ENCODE measurements around the gene PKNOX2. TPM values are rescaled to one million over a fixed set of nuclear protein-coding genes. Genes with fewer than 3 reads are reported as not detected.

Gene PKNOX2
- total RNA-seq, 4 donors from 2014 or later = 0.51 to 4.3 (median 2.3) TPM

DNA sequence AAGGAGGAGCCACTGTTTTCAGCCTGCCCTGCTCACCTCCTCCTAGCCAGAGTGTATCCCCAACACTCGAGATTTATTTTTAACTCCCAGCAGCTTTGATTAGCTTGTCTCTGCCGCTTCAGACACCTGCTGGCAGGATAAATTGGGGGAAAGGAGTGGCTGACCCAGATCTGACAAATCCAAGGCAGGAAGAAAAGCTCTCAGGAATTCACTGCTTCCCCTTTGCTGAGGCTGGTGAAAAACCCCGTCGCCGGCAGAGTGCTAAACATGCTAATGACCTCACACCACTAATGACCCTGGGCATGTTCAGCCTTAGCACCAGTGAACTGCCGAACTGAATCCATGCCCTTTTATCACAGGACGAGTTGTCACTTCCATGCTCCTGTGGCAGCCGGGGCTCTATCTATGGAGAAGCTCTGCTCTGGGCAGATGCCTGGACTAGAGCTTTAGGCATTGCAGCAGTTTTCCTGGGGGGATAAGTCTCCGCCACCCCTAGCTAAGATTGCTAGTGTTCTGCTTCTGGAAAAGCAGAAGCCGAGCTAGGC is 279.3 kb downstream of the PKNOX2 start:
- TF ChIP-seq CTCF (IDR thresholded peaks at IDR 0.05; ENCODE audit: low read depth) = no peak

GRCh38 chr11:125445731-125446130 is 281.2 kb downstream of the PKNOX2 start:
- TF ChIP-seq CTCF (IDR thresholded peaks at IDR 0.05; ENCODE audit: low read depth) = no peak

DNA sequence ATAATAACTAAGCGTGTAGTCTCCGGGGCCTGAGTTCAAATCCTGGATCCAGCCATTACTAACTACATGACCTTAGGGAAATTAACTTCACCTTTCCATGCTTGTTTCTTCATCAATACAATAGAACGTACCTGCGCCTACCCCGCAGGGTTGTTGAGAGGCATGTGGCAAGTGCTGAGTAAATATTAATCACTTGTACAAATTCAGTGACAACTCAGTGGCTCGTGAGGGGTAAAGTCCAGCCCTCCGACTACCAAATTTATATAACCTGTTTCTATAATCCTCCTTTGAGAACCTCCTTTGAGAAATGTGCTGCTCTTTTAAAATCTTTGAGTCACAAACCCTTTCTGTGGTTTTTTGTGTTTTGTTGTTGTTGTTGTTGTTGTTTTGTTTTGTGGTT is 281.7 kb downstream of the PKNOX2 start:
- no peak for TF ChIP-seq CTCF (IDR thresholded peaks at IDR 0.05; ENCODE audit: low read depth)

GRCh38 chr11:125447721-125448120 is 283.2 kb downstream of the PKNOX2 start:
- no peak for TF ChIP-seq CTCF (IDR thresholded peaks at IDR 0.05; ENCODE audit: low read depth)

- no peak for TF ChIP-seq CTCF (IDR thresholded peaks at IDR 0.05; ENCODE audit: low read depth)
Observed at GRCh38 chr11:125448136-125448535, 283.6 kb downstream of the PKNOX2 start.

DNA sequence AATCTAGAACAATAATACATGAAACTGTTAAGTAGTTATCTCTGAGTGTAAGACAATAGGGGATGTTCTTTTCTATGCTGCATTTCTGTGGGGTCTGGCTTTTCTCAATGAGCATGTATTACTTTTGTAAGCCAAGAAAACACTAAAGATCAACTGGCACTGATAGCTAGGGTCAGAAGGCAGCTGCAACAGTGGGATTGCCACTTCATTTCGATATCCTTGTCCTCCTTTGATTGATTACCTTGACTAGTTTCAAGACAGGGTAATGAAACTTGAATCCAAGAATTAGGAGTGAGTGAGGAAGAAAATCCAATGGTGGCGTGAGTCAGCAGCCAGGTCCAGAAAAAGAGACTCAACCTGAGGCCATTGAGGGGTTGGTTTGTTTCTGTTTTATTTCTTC is 285.0 kb downstream of the PKNOX2 start:
- no peak for TF ChIP-seq CTCF (IDR thresholded peaks at IDR 0.05; ENCODE audit: low read depth)

- TF ChIP-seq CTCF (IDR thresholded peaks at IDR 0.05; ENCODE audit: low read depth) = no peak
Observed at GRCh38 chr11:125451400-125452124, 287.0 kb downstream of the PKNOX2 start.
